Measurements from ENCODE around the gene SNX8. TPM values are rescaled to one million over a fixed set of nuclear protein-coding genes. Genes with fewer than 3 reads are reported as not detected.
A peak's percentile ranks its signal among the peaks of the same experiment; 100 is the strongest.

The SNX8 gene
- polyA plus RNA-seq, 4 donors = 26.6 to 43.2 (median 35.4) TPM

DNA sequence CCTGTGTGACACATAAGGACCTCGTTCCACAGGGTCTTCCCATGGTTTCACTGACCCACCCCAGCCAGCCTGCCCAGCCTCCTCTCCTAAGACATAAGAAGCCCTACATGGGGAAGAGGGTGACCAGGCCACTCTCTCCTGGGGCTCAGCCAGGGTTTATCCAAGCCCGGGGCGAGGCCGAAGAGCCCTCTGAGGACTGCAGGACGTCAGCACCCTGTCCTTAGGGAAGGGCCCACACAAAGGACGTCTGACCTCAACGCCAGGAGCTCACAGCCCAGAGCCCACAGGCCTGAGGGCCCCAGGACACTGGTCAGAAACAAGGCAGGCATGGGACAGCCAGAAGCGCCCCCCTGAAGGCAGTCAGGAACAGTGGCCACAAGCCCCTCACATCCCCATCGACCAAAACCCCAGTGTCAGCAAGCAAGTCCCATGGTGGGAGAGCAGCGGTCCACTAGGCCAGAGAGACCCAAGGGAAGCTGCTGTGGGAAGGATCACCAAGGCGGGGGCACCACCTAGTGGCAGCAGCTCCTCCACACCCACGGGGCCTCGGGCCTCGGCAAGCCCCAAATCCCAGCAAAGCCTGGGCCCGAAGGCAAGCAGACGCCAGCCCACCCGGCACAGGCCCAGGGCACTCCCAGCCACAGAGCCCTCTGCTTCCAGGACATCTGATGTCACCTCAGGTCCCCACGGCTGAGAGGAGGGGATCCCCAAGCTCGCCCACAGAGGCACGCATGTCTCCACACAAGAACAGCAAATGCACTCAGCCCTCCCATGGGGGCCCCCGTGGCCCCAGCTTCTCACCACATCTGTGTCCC lies 104.9 kb downstream of the SNX8 start:
- peak in 2 of 4 donors; percentile 36 to 47 for DNase-seq (ENCODE audit: low read depth in 4 of 4, low spot score in 3 of 4)

DNA sequence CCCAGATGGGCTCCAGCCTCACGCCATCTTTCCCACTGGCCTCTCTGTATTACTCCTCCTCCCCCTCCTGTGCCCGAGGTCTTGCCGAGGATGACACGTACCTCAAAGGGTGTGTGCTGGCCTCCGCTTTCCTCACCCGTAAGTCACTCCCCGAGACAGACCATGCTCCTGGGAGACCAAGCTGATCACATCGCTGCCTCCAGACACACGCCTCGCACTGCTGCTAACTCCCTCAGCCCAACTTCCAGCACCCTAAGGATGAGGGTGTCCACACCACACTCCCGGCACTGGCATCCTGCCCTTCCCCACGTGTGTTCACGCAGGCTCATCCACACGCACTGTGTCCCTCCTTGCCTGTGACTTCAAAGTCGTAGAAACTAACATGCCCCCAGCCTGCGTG lies 105.5 kb downstream of the SNX8 start:
- no peak for DNase-seq (ENCODE audit: low read depth in 4 of 4, low spot score in 3 of 4)

DNA sequence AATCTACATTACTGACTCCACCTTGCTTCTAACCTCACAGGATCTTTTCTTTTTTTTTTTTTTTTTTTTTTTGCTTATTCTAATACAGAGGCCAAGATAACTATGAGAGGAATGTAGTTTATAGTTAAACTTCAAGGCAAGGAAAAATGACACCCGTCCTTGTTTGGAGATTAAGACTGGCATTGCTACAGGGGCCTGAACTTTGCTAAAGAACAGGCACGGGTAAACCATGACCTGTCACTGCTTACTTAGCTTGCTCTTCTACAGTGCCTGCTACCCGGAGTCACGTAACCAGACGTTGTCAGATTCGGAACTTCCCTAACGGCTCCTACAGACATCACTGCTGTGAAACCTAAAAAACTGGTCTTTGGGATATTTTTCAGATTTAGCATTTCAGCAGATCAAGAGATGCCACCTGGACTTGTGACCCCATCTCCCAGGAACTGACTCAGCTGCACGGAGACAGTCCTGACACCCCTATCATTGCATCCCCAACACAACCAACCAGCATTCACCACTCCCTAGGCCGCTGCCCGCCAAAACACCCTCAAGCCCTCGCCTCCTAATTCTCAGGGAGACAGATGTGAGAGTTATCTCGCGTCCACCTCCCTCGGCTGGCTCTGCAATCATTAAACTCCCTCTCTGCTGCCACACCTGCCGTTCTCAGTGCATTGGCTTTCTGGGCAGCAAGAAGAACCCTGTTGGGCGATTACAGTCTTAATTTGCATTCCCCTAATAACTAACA lies 109.0 kb downstream of the SNX8 start:
- DNase-seq (ENCODE audit: low read depth in 4 of 4, low spot score in 3 of 4) = no peak

DNA sequence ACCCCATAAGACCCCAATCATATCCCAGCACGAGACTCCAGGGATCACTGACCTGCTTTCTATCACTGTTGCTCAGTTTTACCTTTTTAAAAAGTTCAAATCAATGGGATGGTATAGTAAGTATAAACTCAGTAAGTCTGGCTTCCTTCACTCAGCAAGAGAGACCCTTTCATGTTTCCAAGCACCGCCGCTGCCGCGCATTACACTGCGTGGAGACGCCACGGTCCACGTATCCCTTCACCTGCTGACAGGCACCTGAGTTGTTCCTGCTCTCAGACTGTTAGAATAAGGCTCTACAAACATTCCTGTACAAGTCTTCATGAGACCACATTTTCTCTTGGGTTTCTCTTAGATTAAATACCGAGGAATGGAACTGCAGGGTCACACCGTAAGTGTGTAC lies 109.8 kb downstream of the SNX8 start:
- DNase-seq (ENCODE audit: low read depth in 4 of 4, low spot score in 3 of 4) = no peak

DNA sequence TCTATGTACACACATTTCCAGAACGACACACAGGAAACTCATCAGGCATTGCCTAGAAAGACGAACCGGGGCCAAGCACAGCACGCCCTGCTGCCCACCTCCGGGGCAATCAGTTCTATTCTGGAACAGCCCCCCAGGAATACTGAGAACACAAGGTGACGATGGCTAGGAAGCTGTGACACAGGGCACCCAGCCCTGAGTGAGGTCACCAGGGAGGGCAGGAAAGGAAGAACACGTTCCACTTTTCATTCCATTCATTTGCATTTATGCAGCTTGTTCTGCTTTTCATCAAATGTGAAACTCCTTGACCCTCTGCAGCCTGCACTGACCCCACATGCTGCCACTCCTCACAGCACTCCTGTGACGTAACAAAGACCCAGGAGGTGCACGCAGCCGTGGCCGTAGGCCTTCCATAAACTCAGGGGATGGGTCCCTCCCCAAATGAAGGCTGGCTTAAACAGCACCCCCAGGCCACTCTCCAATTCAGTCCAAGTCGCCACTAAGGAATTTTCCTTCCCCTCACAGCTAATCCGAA lies 110.4 kb downstream of the SNX8 start:
- no peak for DNase-seq (ENCODE audit: low read depth in 4 of 4, low spot score in 3 of 4)

DNA sequence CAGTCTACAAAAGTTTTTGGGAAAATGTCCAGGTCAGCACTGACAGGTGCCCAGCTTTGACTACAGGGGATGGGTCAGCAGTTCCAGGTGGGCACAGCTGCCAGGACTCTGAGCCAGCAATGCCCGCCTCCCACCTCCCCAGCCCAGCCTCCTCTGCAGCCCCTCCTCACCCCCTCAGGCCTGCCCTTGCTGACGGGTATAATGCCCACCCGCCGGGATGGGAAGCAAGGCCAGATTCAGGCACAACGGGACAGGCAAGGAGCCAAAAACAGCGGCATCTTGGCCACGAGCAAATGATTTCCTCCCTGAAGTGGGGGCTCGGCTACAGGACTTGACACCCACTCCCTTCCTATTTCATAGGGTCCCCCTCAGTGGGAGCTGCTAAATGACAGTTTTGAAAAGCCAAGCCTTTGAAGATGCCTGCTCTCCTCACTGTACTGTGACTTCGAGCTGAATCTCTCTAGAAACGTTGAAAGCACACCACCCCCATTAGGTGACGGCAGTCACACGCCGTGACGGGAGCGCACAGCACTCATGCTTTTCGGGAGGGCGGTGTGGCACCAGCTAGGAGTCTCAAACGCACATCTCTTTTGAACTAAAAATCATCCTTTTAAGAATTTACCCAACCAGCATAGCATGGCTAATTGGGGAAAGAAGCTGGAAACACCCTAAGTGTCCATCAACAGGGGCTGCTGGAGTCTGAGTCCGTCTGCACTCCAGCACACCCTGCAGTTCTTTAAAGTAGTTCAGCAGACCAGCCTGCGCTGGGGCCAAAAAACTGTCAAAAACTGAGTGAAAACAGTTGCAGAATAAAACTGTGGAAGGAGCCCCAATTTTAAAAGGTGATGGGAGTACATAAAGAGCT lies 111.1 kb downstream of the SNX8 start:
- peak in 2 of 4 donors; percentile 18 to 42 for DNase-seq (ENCODE audit: low read depth in 4 of 4, low spot score in 3 of 4)

DNA sequence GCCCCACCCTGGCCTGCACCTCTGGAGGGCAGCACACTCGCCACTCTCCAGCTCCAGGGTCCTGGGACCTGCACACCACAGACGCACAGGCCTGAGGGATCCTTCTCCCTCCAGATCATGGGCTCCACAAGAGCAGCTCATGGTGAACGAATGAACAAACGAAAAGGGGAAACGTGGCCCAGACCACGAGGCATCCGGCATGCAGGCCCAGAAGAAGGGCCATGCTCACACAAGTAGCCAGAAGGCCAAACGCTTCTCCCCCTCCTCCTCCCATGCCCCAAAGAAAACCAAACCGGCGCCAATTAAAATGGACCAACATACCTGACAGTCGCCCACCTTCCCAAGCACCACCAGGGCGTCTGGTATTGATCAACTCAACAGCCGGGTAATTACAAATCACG lies 111.9 kb downstream of the SNX8 start:
- DNase-seq (ENCODE audit: low read depth in 4 of 4, low spot score in 3 of 4) = no peak

Other genes with a start within 250 kb of the SNX8 start
- gene MAD1L1, start 81.5 kb downstream of the SNX8 start, polyA plus RNA-seq (ENCODE audit: insufficient read length in 4 of 4) = 10 to 100 TPM; 18.9 to 24.5 (median 21.3) TPM
- 10 to 100 TPM; 26.2 to 39.6 (median 36.0) TPM for gene MRM2, start 72.2 kb downstream of the SNX8 start, polyA plus RNA-seq (ENCODE audit: insufficient read length in 4 of 4)
- 10 to 100 TPM; 19.3 to 25.8 (median 19.8) TPM for gene NUDT1, start 72.2 kb downstream of the SNX8 start, polyA plus RNA-seq (ENCODE audit: insufficient read length in 4 of 4)
- gene EIF3B, start 40.4 kb upstream of the SNX8 start, polyA plus RNA-seq (ENCODE audit: insufficient read length in 4 of 4) = 100 to 1,000 TPM; 108 to 191 (median 142) TPM
- gene CHST12, start 89.2 kb upstream of the SNX8 start, polyA plus RNA-seq (ENCODE audit: insufficient read length in 4 of 4) = 10 to 100 TPM in 2 of 4 donors, 1 to 10 TPM in 2; 8.3 to 13.9 (median 11.4) TPM
- not detected for gene GRIFIN, start 162.0 kb upstream of the SNX8 start, polyA plus RNA-seq (ENCODE audit: insufficient read length in 4 of 4)
- gene LFNG, start 205.3 kb upstream of the SNX8 start, polyA plus RNA-seq (ENCODE audit: insufficient read length in 4 of 4) = 10 to 100 TPM; 10.7 to 34.9 (median 28.1) TPM
- gene BRAT1, start 241.1 kb upstream of the SNX8 start, polyA plus RNA-seq (ENCODE audit: insufficient read length in 4 of 4) = 10 to 100 TPM; 23.1 to 40.9 (median 25.2) TPM
- 10 to 100 TPM; 16.5 to 24.7 (median 19.4) TPM for gene IQCE, start 244.5 kb upstream of the SNX8 start, polyA plus RNA-seq (ENCODE audit: insufficient read length in 4 of 4)